SIG-M5 treated with dmso at 0.1 percent for 504 hours (cell line): ENCODE measurements around the gene CRIM1.

Source experiments
- DNase-seq: peaks from one replicate; lab custom pipeline; 2025; ENCODE audit not compliant: unreplicated experiment; lab: John Stamatoyannopoulos, UW

Gene CRIM1

GRCh38 chr2:36371070-36371874 lies 15.7 kb downstream of the CRIM1 start:
- DNase-seq = no peak

GRCh38 chr2:36371928-36372391 lies 16.4 kb downstream of the CRIM1 start:
- no peak for DNase-seq

- no peak for DNase-seq
Measured at GRCh38 chr2:36373149-36373926, 17.8 kb downstream of the CRIM1 start.

GRCh38 chr2:36374585-36374984 lies 19.0 kb downstream of the CRIM1 start:
- no peak for DNase-seq

- DNase-seq = no peak
Measured at GRCh38 chr2:36376319-36376765, 20.8 kb downstream of the CRIM1 start.

GRCh38 chr2:36376992-36377738 lies 21.6 kb downstream of the CRIM1 start:
- no peak for DNase-seq

GRCh38 chr2:36379710-36380448 lies 24.3 kb downstream of the CRIM1 start:
- DNase-seq = no peak

GRCh38 chr2:36380624-36381481 lies 25.3 kb downstream of the CRIM1 start:
- DNase-seq = peak; percentile 43

GRCh38 chr2:36381993-36382392 lies 26.4 kb downstream of the CRIM1 start:
- no peak for DNase-seq

GRCh38 chr2:36382472-36382871 lies 26.9 kb downstream of the CRIM1 start:
- no peak for DNase-seq

- DNase-seq = no peak
Measured at GRCh38 chr2:36383726-36384125, 28.1 kb downstream of the CRIM1 start.

- DNase-seq = no peak
Measured at GRCh38 chr2:36384454-36384853, 28.9 kb downstream of the CRIM1 start.

- no peak for DNase-seq
Measured at GRCh38 chr2:36385603-36386002, 30.0 kb downstream of the CRIM1 start.

- DNase-seq = no peak
Measured at GRCh38 chr2:36387258-36387916, 31.8 kb downstream of the CRIM1 start.

- no peak for DNase-seq
Measured at GRCh38 chr2:36388472-36388871, 32.9 kb downstream of the CRIM1 start.

GRCh38 chr2:36389091-36389564 lies 33.5 kb downstream of the CRIM1 start:
- DNase-seq = no peak

GRCh38 chr2:36389577-36389976 lies 34.0 kb downstream of the CRIM1 start:
- no peak for DNase-seq

GRCh38 chr2:36392571-36393255 lies 37.1 kb downstream of the CRIM1 start:
- DNase-seq = no peak
